KG1 (cell line): Measurements from ENCODE around the gene ELFN2.
"Not testable (repeated sequence)": the region's sequence is repeated elsewhere in the genome, so short reads cannot be mapped to it uniquely, and the experiment has no call there.

ENCODE experiments used
- DNase-seq: peaks from one replicate; lab custom pipeline; 2025; lab: John Stamatoyannopoulos, UW

The ELFN2 gene

GRCh38 chr22:37334461-37334858, 92.8 kb downstream of the ELFN2 start:
- no peak for DNase-seq

- no peak for DNase-seq
Observed at GRCh38 chr22:37333724-37334460, 93.4 kb downstream of the ELFN2 start.

- no peak for DNase-seq
Observed at GRCh38 chr22:37331856-37332536, 95.3 kb downstream of the ELFN2 start.

GRCh38 chr22:37331034-37331428, 96.2 kb downstream of the ELFN2 start:
- DNase-seq: no peak

GRCh38 chr22:37330200-37331033, 96.9 kb downstream of the ELFN2 start:
- DNase-seq: no peak

GRCh38 chr22:37329238-37330140, 97.8 kb downstream of the ELFN2 start:
- no peak for DNase-seq

GRCh38 chr22:37328538-37329237, 98.6 kb downstream of the ELFN2 start:
- DNase-seq: not testable (repeated sequence)

GRCh38 chr22:37328017-37328416, 99.3 kb downstream of the ELFN2 start:
- no peak for DNase-seq

- DNase-seq: no peak
Observed at GRCh38 chr22:37326726-37327125, 100.6 kb downstream of the ELFN2 start.

GRCh38 chr22:37325039-37325395, 102.3 kb downstream of the ELFN2 start:
- DNase-seq: no peak

- no peak for DNase-seq
Observed at GRCh38 chr22:37324340-37325038, 102.8 kb downstream of the ELFN2 start.

- no peak for DNase-seq
Observed at GRCh38 chr22:37320726-37321677, 106.3 kb downstream of the ELFN2 start.

GRCh38 chr22:37319469-37319868, 107.8 kb downstream of the ELFN2 start:
- DNase-seq: no peak

GRCh38 chr22:37318364-37319109, 108.7 kb downstream of the ELFN2 start:
- no peak for DNase-seq
